ENCODE results near the gene NOS1AP.
A peak's percentile ranks its signal among the peaks of the same experiment; 100 is the strongest.
"Not testable (repeated sequence)": the region's sequence is repeated elsewhere in the genome, so short reads cannot be mapped to it uniquely, and the experiment has no call there.

Gene NOS1AP

GRCh38 chr1:162172311-162173102, 103.0 kb downstream of the NOS1AP start:
- no peak for DNase-seq

- not testable (repeated sequence) for DNase-seq
Observed at GRCh38 chr1:162173607-162174006, 104.1 kb downstream of the NOS1AP start.

GRCh38 chr1:162174027-162174426, 104.5 kb downstream of the NOS1AP start:
- DNase-seq, result not testable (repeated sequence)

DNA sequence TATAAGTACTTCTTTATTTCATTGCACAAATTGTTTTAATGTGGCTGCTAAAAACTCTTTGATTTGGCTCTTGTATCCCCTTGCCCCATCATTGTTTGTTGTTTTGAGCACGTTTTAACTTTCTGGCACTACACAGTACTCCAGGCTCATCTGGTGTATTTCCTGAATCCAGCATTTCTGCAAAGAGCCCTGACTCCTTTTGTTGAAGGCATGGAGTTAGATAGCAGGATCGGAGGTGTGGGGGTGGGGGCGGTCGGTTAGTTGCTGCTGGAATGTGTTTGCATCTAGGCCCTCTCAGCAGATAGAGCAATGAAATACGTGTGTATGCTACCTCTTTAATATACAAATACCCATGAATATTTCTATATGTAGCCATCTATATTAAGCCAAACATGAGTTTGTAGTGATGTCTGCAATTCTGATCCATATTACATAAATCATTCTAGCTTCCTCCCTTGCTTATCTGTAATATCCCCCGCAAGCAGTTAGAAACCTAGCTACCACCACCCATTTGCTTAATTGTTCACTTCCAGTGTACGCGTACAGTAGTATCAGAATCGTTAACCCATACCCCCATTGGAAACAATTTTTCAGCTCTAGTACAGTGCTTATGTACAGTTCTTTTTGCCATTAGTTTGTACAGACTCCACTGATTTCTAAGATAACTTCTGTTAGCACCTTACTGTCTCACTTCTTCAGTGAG, 106.0 kb downstream of the NOS1AP start:
- DNase-seq, result no peak

GRCh38 chr1:162177126-162177525, 107.6 kb downstream of the NOS1AP start:
- no peak for DNase-seq

- DNase-seq, result no peak
Observed at GRCh38 chr1:162178432-162178831, 108.9 kb downstream of the NOS1AP start.

DNA sequence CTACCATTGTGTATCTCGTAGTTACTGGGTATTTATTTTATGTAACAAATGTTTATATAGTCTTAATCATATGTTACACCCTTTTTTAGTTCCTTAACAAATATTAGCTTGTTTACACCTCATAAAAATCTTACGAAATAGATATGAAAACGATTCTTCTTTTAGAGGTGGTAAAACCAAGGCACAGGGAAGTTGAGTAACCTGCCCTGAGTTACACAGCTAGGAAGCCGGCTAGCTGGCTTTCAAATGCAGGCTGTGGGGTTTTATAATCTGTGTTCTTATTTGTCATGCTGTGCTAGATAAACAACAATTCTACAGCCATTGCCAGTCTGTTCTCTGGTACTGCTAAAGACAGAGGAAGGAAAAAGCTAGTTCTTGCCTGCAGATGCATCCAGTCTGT, 109.6 kb downstream of the NOS1AP start:
- DNase-seq, result no peak

DNA sequence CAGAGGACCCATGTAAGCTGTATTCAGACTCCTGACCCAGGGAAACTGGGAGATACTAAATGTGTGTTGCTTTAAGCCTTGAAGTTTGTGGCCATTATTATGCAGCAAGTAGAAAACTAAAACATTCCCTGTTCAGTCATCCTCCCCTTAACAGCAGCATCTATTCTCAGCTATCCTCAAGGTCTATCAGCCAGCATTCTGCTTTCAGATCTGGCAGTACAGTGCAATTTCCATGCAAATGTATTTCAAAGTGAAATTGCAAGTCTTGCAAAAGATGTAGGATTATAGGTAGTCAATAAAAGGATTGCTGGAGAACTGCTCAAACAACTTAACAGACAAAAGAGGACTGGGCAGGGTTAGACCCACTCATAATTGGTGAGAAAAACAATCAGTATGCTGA, 111.3 kb downstream of the NOS1AP start:
- DNase-seq, result peak; percentile 29

DNA sequence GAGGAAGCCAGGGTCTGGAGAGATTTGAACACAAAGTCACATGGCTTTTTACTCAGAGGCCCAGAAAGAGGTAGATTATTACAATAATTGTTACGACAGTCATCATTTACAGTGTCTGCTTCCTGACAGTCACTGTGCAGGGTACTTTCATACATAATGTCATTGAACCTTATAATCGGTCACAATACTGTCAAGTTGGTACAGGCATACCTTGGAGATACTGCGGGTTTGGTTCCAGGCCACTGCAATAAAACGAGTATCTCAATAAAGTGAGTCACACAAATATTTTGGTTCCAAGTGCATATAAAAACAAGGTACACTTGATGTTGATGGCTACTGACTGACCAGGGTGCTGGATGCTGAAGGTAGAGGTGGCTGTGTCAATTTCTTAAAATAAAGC, 112.6 kb downstream of the NOS1AP start:
- DNase-seq, result no peak

- no peak for DNase-seq
Observed at GRCh38 chr1:162185314-162186025, 116.0 kb downstream of the NOS1AP start.

GRCh38 chr1:162186026-162186374, 116.5 kb downstream of the NOS1AP start:
- no peak for DNase-seq

DNA sequence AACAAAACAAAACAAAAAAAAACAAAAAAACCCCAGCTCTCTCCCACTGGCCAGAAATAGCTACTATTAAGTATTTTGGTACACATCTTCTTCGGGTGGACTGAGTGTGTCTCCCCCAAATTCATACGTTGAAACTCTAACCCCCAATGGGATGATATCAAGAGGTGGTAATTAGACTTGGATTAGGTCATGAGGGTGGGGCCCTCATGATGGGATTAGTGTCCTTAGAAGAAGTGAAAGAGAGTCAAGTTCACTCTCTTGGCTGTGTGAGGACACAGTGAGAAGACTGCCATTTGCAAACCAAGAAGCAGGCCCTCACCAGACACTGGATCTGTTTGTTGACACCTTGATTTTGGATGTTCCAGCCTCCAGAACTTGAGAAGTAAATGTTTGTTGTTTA, 116.9 kb downstream of the NOS1AP start:
- no peak for DNase-seq

GRCh38 chr1:162187687-162188276, 118.3 kb downstream of the NOS1AP start:
- DNase-seq, result no peak

DNA sequence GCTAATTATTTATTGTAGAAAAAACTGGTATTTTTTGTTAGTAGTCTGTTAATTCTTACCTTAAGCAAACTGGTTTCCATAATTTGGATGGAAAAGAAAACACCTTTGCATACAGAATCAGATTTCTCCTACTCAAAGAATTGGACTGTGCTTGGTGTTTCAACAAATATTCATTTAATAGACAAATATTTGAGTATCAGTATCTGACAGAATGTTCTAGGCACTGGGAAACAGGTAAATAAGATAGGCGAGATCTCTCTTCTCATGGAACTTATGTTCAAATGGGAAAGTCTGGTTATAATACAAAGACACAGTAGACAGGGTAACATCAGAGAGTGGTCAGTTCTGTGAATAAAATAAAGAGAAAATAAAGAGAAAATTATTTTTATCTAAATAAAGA, 119.9 kb downstream of the NOS1AP start:
- no peak for DNase-seq

DNA sequence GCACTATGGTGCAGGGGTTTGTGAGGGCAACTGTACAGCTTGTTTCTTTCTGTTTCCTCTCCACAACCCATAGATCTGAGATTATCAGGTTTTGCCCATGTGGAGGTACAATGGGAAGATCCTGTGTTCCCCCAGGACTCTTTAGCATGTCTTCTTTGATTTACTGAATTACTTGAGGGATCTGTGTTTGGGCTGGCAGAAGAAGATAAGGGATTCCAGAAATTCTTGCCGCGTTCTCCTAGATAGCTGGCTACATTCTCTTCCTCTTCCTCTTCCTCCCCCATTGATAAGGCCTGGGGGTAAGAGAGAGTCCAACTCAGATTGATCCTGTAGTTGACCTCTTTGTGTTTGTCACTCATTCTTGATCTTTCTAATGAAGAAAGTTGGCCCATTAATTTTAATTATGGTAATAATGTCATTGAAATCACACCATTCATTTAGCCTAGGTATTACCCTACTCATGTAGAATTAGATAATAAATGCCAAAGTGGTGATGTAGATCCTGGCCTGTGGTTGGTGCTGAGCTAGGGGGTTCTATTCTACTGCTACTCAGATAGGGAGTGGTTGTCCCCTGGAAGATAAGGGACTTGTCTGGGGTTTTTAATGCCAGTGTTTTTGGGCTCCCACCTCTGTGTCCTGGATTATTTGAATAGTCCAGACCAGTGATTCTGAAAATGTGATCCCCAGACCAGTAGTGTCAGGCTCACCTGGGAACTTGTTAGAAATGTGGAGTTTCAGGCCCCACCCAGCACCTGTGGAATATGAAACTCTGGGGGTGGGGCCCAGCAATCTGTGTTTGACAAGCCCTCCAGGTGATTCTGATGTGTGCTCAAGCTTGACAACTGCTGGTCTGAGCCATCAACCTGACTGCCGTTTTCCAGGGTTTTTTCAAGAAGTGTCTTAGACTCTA, 122.2 kb downstream of the NOS1AP start:
- DNase-seq, result no peak

DNA sequence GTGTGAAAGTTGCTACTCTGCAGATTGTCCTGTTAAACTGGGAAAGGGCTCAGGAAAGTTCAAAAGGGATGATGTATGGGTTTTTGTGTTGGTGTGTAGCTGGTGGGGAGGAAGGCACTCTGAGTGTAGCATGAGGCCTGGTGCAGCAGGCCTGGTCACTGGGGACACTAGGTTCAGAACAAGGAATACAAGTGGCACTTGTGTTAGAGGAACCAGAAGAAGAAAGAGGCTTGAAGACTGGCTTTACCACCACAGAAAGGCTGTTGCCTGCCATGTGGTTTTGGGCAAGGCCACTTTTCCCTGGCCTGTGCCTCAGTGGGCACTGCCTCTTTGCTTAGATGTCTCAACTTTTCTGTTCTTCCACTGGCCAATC, 122.8 kb downstream of the NOS1AP start:
- no peak for DNase-seq

DNA sequence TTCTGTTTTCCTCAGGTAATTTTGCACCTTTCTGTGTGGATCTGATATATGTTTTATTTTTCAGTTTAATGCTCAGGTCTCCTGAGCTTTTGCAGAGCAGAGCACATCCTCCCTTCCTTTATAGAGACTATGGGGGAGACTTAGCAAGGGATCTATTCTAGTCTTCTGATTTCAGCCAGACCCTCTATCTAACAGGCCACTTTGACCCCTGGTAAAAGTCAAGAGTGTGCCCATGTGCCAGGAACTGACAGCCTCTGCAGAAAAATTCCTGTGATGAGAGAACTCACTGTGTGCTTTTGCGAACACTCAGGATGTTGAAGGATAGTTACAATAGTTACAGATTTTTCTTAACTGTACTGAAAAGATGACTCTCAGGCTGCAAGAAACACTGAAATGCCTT, 123.3 kb downstream of the NOS1AP start:
- no peak for DNase-seq

DNA sequence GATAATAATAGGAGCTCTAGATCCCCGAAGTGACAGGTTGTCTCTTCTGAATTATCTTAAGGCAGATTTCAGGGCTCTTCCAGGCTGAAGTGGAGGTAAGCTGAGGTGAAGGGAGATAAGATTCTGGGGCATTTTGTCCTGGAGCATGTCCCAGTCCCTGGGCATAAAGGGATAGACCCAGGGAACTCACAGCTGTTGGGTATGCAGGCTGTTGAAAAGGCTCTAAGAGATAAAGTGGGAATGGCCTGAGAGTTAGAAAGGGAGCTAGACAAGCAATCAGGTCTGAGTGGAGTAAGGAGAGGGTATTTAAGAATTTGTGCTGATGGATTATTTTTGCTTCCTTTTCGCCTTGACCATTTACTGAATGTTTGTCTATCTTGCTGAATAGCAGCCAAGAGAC, 123.7 kb downstream of the NOS1AP start:
- DNase-seq, result no peak

DNA sequence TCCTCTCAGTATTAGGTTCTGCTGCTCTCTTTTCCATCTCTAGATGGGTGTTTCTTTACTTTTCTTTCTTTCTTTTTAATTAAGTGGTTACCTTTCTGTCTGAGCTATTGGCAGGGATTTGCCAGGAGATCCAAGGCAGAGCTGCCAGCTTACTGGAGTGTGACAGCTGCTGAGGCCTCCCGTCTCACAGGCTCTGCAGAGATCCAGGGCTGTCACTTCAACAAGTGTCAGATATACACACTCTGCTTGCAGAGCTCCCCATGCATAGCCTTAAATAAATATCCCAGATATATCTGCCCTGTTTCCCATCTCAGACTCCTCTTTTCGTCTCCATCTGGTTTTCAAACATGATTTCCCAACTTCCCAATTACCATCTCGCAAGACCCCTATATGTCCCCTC, 124.3 kb downstream of the NOS1AP start:
- no peak for DNase-seq

- DNase-seq, result no peak
Observed at GRCh38 chr1:162195567-162195966, 126.1 kb downstream of the NOS1AP start.

DNA sequence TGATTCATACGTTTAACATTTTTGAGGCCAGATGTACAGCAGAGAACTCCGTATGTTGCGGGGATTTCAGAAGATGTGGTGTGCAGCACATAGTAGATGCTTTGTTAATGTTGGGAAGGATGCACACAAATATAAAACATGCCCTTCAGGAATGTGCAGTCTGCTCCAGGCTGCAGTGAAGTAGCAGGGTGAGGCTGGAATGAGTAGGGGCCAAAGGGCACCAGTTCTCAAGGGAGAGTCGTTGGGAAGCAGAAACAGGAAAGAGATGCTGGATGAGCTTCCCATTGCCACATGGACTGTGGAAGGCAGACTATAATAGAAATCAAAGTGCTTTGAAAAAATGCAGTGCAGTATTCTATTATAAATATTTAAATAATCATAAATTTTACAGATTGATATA, 126.9 kb downstream of the NOS1AP start:
- no peak for DNase-seq

- no peak for DNase-seq
Observed at GRCh38 chr1:162197041-162197531, 127.6 kb downstream of the NOS1AP start.

Measured in NCI-H1048 (cell line).